CD4-positive, alpha-beta T cell (primary cell): ENCODE data around the gene ARID1A. TPM values are rescaled to one million over a fixed set of nuclear protein-coding genes. Genes with fewer than 3 reads are reported as not detected.

ENCODE experiments used
- ATAC-seq: fragments of 200-7000 bp; cut with Tn5 transposase; one replicate; pipeline ENCODE4 v1.10.0; 2022; ENCODE audit warnings: mild to moderate bottlenecking; ENCODE audit not compliant: poor library complexity
- CTCF ChIA-PET: fragments of 350-600 bp; sonication (Branson Sonifier 250); formaldehyde crosslinking; loops from one replicate; lab custom pipeline; 2021; ENCODE audit warnings: antibody characterized with exemption, inconsistent platforms; lab: Charles Lee
- POLR2A ChIA-PET: fragments of 350-600 bp; sonication (Branson Sonifier 250); formaldehyde crosslinking; loops from one replicate; lab custom pipeline; 2021; ENCODE audit warnings: antibody characterized with exemption, inconsistent platforms; lab: Charles Lee
- DNase-seq, 14 experiments: peaks; one replicate each; pipeline ENCODE4 v3.0.0-alpha.2; 2013 to 2020; ENCODE audit warnings: mixed read lengths in 2 of 14
- H3K27ac ChIP-seq, 2 donors: one replicate each; pipeline versions ENCODE4 v1.5.1 to v1.7.0; 2013; ENCODE audit warnings: low read length in 2 of 2, low read depth in 1 of 2, mild to moderate bottlenecking in 1 of 2
- H3K27me3 ChIP-seq, 2 experiments: 1 replicate in 1 of 2; 2 replicates in 1 of 2; pipeline versions ENCODE4 v1.6.1 to v1.7.0; 2013; ENCODE audit warnings: low read length in 2 of 2, control low read depth in 1 of 2, mild to moderate bottlenecking in 1 of 2, moderate library complexity in 1 of 2; ENCODE audit not compliant: insufficient read depth in 2 of 2, control insufficient read depth in 1 of 2
- H3K36me3 ChIP-seq: one replicate; pipeline ENCODE4 v1.6.1; 2013; ENCODE audit warnings: low read length, control low read depth; ENCODE audit not compliant: insufficient read depth
- H3K4me1 ChIP-seq: one replicate; pipeline ENCODE4 v1.6.1; 2013; ENCODE audit warnings: low read length, control low read depth; ENCODE audit not compliant: insufficient read depth
- H3K4me3 ChIP-seq: one replicate; pipeline ENCODE4 v1.5.1; 2013; ENCODE audit warnings: mild to moderate bottlenecking, low read length, moderate library complexity
- H3K9me3 ChIP-seq, 2 experiments: 1 replicate in 1 of 2; 2 replicates in 1 of 2; pipeline versions ENCODE4 v1.6.1 to v1.7.0; 2013; ENCODE audit warnings: low read length in 2 of 2, mild to moderate bottlenecking in 2 of 2, control low read depth in 1 of 2, moderate library complexity in 1 of 2; ENCODE audit not compliant: control insufficient read depth in 1 of 2, insufficient read depth in 1 of 2
- H3K27ac Mint-ChIP-seq: one replicate; pipeline ENCODE4 v1.8.0; 2020; ENCODE audit warnings: mixed read lengths
- H3K27me3 Mint-ChIP-seq: one replicate; pipeline ENCODE4 v1.8.0; 2021; ENCODE audit warnings: mixed read lengths
- H3K36me3 Mint-ChIP-seq: one replicate; pipeline ENCODE4 v1.8.0; 2021; ENCODE audit warnings: low read depth, mixed read lengths
- H3K4me1 Mint-ChIP-seq: one replicate; pipeline ENCODE4 v1.8.0; 2021; ENCODE audit warnings: low read depth, mixed read lengths
- H3K4me3 Mint-ChIP-seq: one replicate; pipeline ENCODE4 v1.8.0; 2020; ENCODE audit warnings: mild to moderate bottlenecking, mixed read lengths
- H3K9me3 Mint-ChIP-seq: one replicate; pipeline ENCODE4 v1.8.0; 2020; ENCODE audit warnings: mixed read lengths
- CTCF ChIP-seq: fragments of 200-600 bp; IDR thresholded peaks from one replicate; pipeline ENCODE4 v1.8.0; 2022; ENCODE audit warnings: antibody characterized with exemption, mild to moderate bottlenecking
- intact Hi-C, 2 experiments: fragments of 100-400 bp; cut with DNase I in 1 of 2; cut with micrococcal nuclease in 1 of 2; formaldehyde crosslinking; loops; one replicate each; pipeline versions ENCODE4 v1.15.1 to v1.9.0; 2023 to 2025; cut with DNase I, micrococcal nuclease
- total RNA-seq, 174 experiments: library from RNA in 2 of 174; stranded (reverse) in 2 of 174; gene quantifications; one replicate each; pipeline ENCODE4 v1.2.3 and lab custom pipeline; 2021 to 2026

ARID1A gene
- total RNA-seq, 2 experiments from 2014 or later, result 102 to 103 TPM

DNA sequence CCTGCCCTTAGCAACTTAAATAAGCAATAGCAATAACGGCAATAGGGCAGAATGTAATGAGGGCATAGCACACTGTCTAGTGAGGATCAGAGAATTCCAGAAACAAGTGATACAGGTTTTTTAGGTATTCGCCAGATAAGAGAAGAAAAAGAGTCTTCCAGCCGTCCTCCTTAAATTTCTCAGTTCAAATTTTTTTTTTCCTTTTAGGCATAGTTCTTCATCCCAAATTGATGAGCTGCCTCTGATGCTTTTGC is 93.7 kb downstream of the ARID1A start:
- POLR2A ChIA-PET, result interaction anchor here (0.7 to 8.3 kb wide), 16 partner anchors 44 to 289 kb away, joined by 3 to 346 read pairs (median 10); partner anchors contain the start of genes ARID1A and GPN2
- TF ChIP-seq CTCF, result no peak
- intact Hi-C loops, result loop anchor here (1.0 to 10.0 kb wide), 8 partner anchors 45 to 882 kb away; partner anchors contain the start of gene STMN1 (in 1 of the 2)
- H3K36me3 Mint-ChIP-seq, result peaks cover 57% of the 10 kb centered on the region
- no peaks in the 10 kb centered on the region for H3K9me3 Mint-ChIP-seq
- CTCF ChIA-PET, result interaction anchor here (0.9 to 4.8 kb wide), 15 partner anchors 10 to 191 kb away, joined by 3 to 80 read pairs (median 7); partner anchors contain the start of gene ARID1A
- peaks cover 57% of the 10 kb centered on the region for H3K4me1 Mint-ChIP-seq
- Histone ChIP-seq H3K27me3 (no peaks in the 10 kb centered on the region), H3K4me1 (peaks cover 62% of the 10 kb centered on the region), H3K9me3 (no peaks in the 10 kb centered on the region), H3K36me3 (peaks cover 26% of the 10 kb centered on the region), H3K4me3 (no peak overlapping the region), H3K27ac (peak overlapping the region in 1 of 2 donors; percentile 49)
- DNase-seq (no peak), ATAC-seq (no peak)
- no peaks in the 10 kb centered on the region for H3K27me3 Mint-ChIP-seq
- H3K27ac Mint-ChIP-seq, result peak overlapping the region; percentile 96
- H3K4me3 Mint-ChIP-seq, result peak overlapping the region; percentile 60

DNA sequence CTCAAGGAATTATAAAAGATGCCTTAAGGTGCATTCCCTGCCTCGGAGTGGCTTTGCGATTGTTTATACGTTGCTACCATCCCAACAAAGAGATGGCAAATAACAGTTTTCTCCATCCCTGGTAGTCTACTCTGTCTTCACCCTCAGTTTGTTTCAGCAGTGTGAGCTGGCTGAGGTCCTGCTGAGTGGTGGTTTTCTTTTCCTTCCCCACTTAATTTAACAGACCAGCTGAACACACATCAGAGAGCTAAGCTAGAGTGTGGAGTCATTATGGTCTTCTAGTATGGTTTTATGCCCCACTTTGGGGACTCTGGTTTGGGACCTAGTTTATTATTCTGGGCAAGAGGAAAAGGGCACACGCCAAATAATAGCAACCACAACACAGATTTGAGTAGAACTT is 94.1 kb downstream of the ARID1A start:
- no peak for TF ChIP-seq CTCF
- DNase-seq (no peak), ATAC-seq (no peak)
- H3K9me3 Mint-ChIP-seq, result no peaks in the 10 kb centered on the region
- Histone ChIP-seq H3K27ac (no peak overlapping the region), H3K36me3 (peaks cover 29% of the 10 kb centered on the region), H3K27me3 (no peaks in the 10 kb centered on the region), H3K9me3 (no peaks in the 10 kb centered on the region), H3K4me3 (no peak overlapping the region), H3K4me1 (peaks cover 58% of the 10 kb centered on the region)
- H3K4me1 Mint-ChIP-seq, result peaks cover 53% of the 10 kb centered on the region
- ChIA-PET POLR2A (interaction anchor here (0.6 to 8.3 kb wide), 8 partner anchors 10 to 191 kb away, joined by 3 to 346 read pairs (median 20); partner anchors contain the start of gene ARID1A), CTCF (interaction anchor here (0.9 to 4.8 kb wide), 14 partner anchors 10 to 191 kb away, joined by 3 to 80 read pairs (median 8); partner anchors contain the start of gene ARID1A)
- intact Hi-C loops, result loop anchor here (1.0 to 10.0 kb wide), 8 partner anchors 45 to 883 kb away; partner anchors contain the start of gene STMN1 (in 1 of the 2)
- peak overlapping the region; percentile 31 for H3K4me3 Mint-ChIP-seq
- peaks cover 61% of the 10 kb centered on the region for H3K36me3 Mint-ChIP-seq
- no peaks in the 10 kb centered on the region for H3K27me3 Mint-ChIP-seq
- H3K27ac Mint-ChIP-seq, result peak overlapping the region; percentile 96

DNA sequence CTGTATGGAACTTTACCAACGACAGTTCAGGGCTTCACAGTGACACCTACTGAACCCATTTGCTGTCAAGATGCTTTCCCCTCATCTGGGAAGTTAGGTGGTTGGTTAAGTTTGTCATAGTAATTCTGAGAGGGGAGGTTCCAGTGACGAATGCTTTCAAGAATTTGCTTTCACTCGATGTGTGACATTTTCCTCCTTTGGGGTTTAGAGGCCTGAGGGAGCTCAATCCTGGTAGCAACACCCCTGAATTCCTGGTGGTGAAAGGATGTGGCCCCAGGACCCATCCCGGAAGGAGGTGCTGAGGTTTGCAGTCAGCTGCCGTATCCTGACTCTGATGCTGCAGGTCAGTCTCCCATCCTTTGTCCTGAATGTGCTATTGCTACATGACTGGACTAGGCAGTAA is 94.7 kb downstream of the ARID1A start:
- Mint-ChIP-seq H3K36me3 (peaks cover 65% of the 10 kb centered on the region), H3K9me3 (no peaks in the 10 kb centered on the region), H3K27ac (peak overlapping the region; percentile 96), H3K27me3 (no peaks in the 10 kb centered on the region), H3K4me3 (peak overlapping the region; percentile 31), H3K4me1 (peaks cover 47% of the 10 kb centered on the region)
- peaks cover 52% of the 10 kb centered on the region for H3K4me1 ChIP-seq
- DNase-seq (peak in 2 of 14 experiments; percentile 29 to 44), ATAC-seq (no peak)
- H3K27ac ChIP-seq, result no peak overlapping the region
- H3K9me3 ChIP-seq, result no peaks in the 10 kb centered on the region
- no peaks in the 10 kb centered on the region for H3K27me3 ChIP-seq
- intact Hi-C loops, result no loop called here
- ChIA-PET CTCF (interaction anchor here (0.8 to 4.8 kb wide), 9 partner anchors 9 to 290 kb away, joined by 3 to 80 read pairs (median 4); partner anchors contain the start of genes ARID1A and ZDHHC18), POLR2A (interaction anchor here (0.6 to 8.3 kb wide), 7 partner anchors 9 to 192 kb away, joined by 3 to 346 read pairs (median 15); partner anchors contain the start of gene ARID1A)
- H3K36me3 ChIP-seq, result peaks cover 32% of the 10 kb centered on the region
- no peak overlapping the region for H3K4me3 ChIP-seq
- no peak for TF ChIP-seq CTCF
